Smooth muscle cell (in vitro differentiated cells): Measurements from ENCODE around the gene TMEM151A. TPM values are rescaled to one million over a fixed set of nuclear protein-coding genes. Genes with fewer than 3 reads are reported as not detected.

ENCODE experiments used
- DNase-seq: peaks from one replicate; lab custom pipeline; 2025; ENCODE audit not compliant: unreplicated experiment; lab: John Stamatoyannopoulos, UW
- H2AFZ ChIP-seq: fragments of 200-600 bp; sonication (generic); 2 replicates; pipeline ENCODE4 v1.6.0; 2016; ENCODE audit warnings: antibody characterized with exemption, low read depth, mild to moderate bottlenecking
- H3F3A ChIP-seq: fragments of 200-600 bp; sonication (generic); 2 replicates; pipeline ENCODE4 v1.6.0; 2017; ENCODE audit warnings: antibody characterized with exemption, low read depth
- H3K27ac ChIP-seq: fragments of 200-600 bp; sonication (generic); 2 replicates; pipeline ENCODE4 v1.5.1; 2016; ENCODE audit warnings: low read depth, mild to moderate bottlenecking
- H3K27me3 ChIP-seq: fragments of 200-600 bp; sonication (generic); 2 replicates; pipeline ENCODE4 v1.6.1; 2016; ENCODE audit warnings: low read depth, mild to moderate bottlenecking
- H3K36me3 ChIP-seq: fragments of 200-600 bp; sonication (generic); 2 replicates; pipeline ENCODE4 v1.5.1; 2016; ENCODE audit warnings: low read depth
- H3K4me1 ChIP-seq: fragments of 200-600 bp; sonication (generic); 2 replicates; pipeline ENCODE4 v1.5.1; 2016; ENCODE audit warnings: low read depth
- H3K4me2 ChIP-seq: fragments of 200-600 bp; sonication (generic); 2 replicates; pipeline ENCODE4 v1.6.0; 2016; ENCODE audit warnings: mild to moderate bottlenecking
- H3K4me3 ChIP-seq: fragments of 200-600 bp; sonication (generic); 2 replicates; pipeline ENCODE4 v1.5.1; 2016; ENCODE audit warnings: mild to moderate bottlenecking
- H3K79me2 ChIP-seq: fragments of 200-600 bp; sonication (generic); 2 replicates; pipeline ENCODE4 v1.6.0; 2016; ENCODE audit warnings: low read depth, mild to moderate bottlenecking
- H3K9ac ChIP-seq: fragments of 200-600 bp; sonication (generic); 2 replicates; pipeline ENCODE4 v1.6.0; 2016; ENCODE audit warnings: low read depth
- H3K9me3 ChIP-seq: fragments of 200-600 bp; sonication (generic); replicated peaks from 2 replicates; pipeline ENCODE4 v1.5.1; 2016; ENCODE audit warnings: low read depth
- H4K20me1 ChIP-seq: fragments of 200-600 bp; sonication (generic); 2 replicates; pipeline ENCODE4 v1.6.0; 2016; ENCODE audit warnings: low read depth
- WGBS: methylation state at CpG from one replicate; pipeline ENCODE4 v1.1.7; 2016; ENCODE audit warnings: low lambda C conversion rate; 5-methylcytosine and 5-hydroxymethylcytosine counted together
- polyA plus RNA-seq: library from polyadenylated mRNA; unstranded; fragments of >200 nt; fragmentation: Nextera tagmentation; extraction: Ambion mirVana; gene quantifications from 2 replicates; pipeline ENCODE4 v1.2.1, GENCODE V29; 2016
- total RNA-seq: library from RNA; depleted of rRNA; stranded (reverse); fragments of >200 nt; gene quantifications from 2 replicates; pipeline ENCODE4 v1.2.3, GENCODE V29; 2014
- TF ChIP-seq, protein P1 (sequence below): fragments of 200-600 bp; sonication (generic); IDR thresholded peaks from 2 replicates; pipeline ENCODE4 v1.5.1; 2017; ENCODE audit warnings: borderline replicate concordance, mild to moderate bottlenecking, antibody characterized with exemption; ENCODE audit not compliant: insufficient read depth, poor library complexity, severe bottlenecking

TMEM151A gene
- total and polyA plus RNA-seq, 2 experiments from 2014 or later = 0.18 to 0.64 TPM

- no peak overlapping the region for H3K27ac ChIP-seq
- H3K36me3 ChIP-seq = no peaks in the 10 kb centered on the region
- H3K4me3 ChIP-seq = no peak overlapping the region
- WGBS = 97% methylated on average over 8 of the region's 8 CpGs
- no peak overlapping the region for H3K9ac ChIP-seq
- no peak for DNase-seq
- H3K4me2 ChIP-seq = no peak overlapping the region
- peaks cover 2% of the 10 kb centered on the region for H3K4me1 ChIP-seq
- no peak overlapping the region for H2AFZ ChIP-seq
- H3K27me3 ChIP-seq = no peaks in the 10 kb centered on the region
- H3K9me3 ChIP-seq = no peaks in the 10 kb centered on the region
- TF ChIP-seq, protein P1, sequence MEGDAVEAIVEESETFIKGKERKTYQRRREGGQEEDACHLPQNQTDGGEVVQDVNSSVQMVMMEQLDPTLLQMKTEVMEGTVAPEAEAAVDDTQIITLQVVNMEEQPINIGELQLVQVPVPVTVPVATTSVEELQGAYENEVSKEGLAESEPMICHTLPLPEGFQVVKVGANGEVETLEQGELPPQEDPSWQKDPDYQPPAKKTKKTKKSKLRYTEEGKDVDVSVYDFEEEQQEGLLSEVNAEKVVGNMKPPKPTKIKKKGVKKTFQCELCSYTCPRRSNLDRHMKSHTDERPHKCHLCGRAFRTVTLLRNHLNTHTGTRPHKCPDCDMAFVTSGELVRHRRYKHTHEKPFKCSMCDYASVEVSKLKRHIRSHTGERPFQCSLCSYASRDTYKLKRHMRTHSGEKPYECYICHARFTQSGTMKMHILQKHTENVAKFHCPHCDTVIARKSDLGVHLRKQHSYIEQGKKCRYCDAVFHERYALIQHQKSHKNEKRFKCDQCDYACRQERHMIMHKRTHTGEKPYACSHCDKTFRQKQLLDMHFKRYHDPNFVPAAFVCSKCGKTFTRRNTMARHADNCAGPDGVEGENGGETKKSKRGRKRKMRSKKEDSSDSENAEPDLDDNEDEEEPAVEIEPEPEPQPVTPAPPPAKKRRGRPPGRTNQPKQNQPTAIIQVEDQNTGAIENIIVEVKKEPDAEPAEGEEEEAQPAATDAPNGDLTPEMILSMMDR = no peak
- H3K79me2 ChIP-seq = peaks cover 8% of the 10 kb centered on the region
- peaks cover 5% of the 10 kb centered on the region for H3F3A ChIP-seq
- H4K20me1 ChIP-seq = peaks cover 18% of the 10 kb centered on the region
Measured at GRCh38 chr11:66264383-66264782, 27.3 kb upstream of the TMEM151A start.

DNA sequence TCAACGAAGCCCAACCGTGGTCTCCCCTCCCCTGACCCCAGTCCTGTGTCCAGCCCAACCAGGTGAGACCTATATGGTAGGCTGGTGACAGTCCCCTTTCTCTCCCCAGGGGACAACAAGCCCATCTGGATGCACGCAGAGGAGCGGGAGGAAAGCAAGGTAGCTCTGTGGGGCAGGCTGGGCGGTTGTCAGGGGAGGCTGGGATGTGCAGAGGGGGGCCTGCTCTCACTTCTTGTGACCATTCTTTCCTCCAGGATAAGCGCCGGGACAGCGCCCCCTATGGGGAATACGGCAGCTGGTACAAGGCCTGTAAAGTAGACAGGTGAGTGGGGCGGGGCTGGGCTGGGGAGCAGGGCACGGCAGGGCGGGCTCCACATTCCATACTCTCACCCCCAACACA lies 26.8 kb upstream of the TMEM151A start:
- H3K4me2 ChIP-seq = no peak overlapping the region
- H2AFZ ChIP-seq = no peak overlapping the region
- H3K36me3 ChIP-seq = no peaks in the 10 kb centered on the region
- no peak for DNase-seq
- 87% methylated on average over 12 of the region's 12 CpGs for WGBS
- H3K4me3 ChIP-seq = no peak overlapping the region
- H3K4me1 ChIP-seq = peaks cover 5% of the 10 kb centered on the region
- no peak overlapping the region for H3K9ac ChIP-seq
- peaks cover 18% of the 10 kb centered on the region for H4K20me1 ChIP-seq
- H3K27ac ChIP-seq = no peak overlapping the region
- H3K79me2 ChIP-seq = peaks cover 12% of the 10 kb centered on the region
- no peaks in the 10 kb centered on the region for H3K9me3 ChIP-seq
- no peaks in the 10 kb centered on the region for H3K27me3 ChIP-seq
- H3F3A ChIP-seq = peaks cover 5% of the 10 kb centered on the region
- TF ChIP-seq, protein P1 = peak; percentile 41

GRCh38 chr11:66265531-66266377 lies 25.9 kb upstream of the TMEM151A start:
- H3K27ac ChIP-seq = no peak overlapping the region
- TF ChIP-seq, protein P1 = no peak
- peaks cover 5% of the 10 kb centered on the region for H3K4me1 ChIP-seq
- H3K36me3 ChIP-seq = no peaks in the 10 kb centered on the region
- no peaks in the 10 kb centered on the region for H3K9me3 ChIP-seq
- H3K4me3 ChIP-seq = no peak overlapping the region
- peaks cover 5% of the 10 kb centered on the region for H3F3A ChIP-seq
- H4K20me1 ChIP-seq = peaks cover 18% of the 10 kb centered on the region
- H3K79me2 ChIP-seq = peaks cover 21% of the 10 kb centered on the region
- no peak overlapping the region for H3K9ac ChIP-seq
- no peak overlapping the region for H3K4me2 ChIP-seq
- DNase-seq = no peak
- no peaks in the 10 kb centered on the region for H3K27me3 ChIP-seq
- 97% methylated on average over 23 of the region's 26 CpGs for WGBS
- no peak overlapping the region for H2AFZ ChIP-seq
